H9 (cell line): ENCODE measurements around the gene CALM1. TPM values are rescaled to one million over a fixed set of nuclear protein-coding genes. Genes with fewer than 3 reads are reported as not detected.

Experiments
- DNase-seq: peaks from one replicate; pipeline ENCODE4 v3.0.0-alpha.2; 2017
- H2AFZ ChIP-seq: one replicate; pipeline ENCODE4 v1.6.1; 2013; ENCODE audit warnings: mild to moderate bottlenecking, low read length, control low read depth, moderate library complexity
- H2AK5ac ChIP-seq: 2 replicates; pipeline ENCODE4 v1.6.1; 2013; ENCODE audit warnings: low read length, control low read depth, mixed read lengths; ENCODE audit not compliant: insufficient read length
- H2BK120ac ChIP-seq: one replicate; pipeline ENCODE4 v1.6.1; 2013; ENCODE audit warnings: low read depth, mild to moderate bottlenecking, low read length, control low read depth, inconsistent platforms; ENCODE audit not compliant: poor library complexity, severe bottlenecking
- H2BK12ac ChIP-seq: 2 replicates; pipeline ENCODE4 v1.6.1; 2013; ENCODE audit warnings: low read length, control low read depth, mixed read lengths, low read depth; ENCODE audit not compliant: insufficient read length
- H2BK15ac ChIP-seq: 2 replicates; pipeline ENCODE4 v1.6.1; 2013; ENCODE audit warnings: low read depth, low read length, control low read depth
- H2BK20ac ChIP-seq: one replicate; pipeline ENCODE4 v1.6.1; 2013; ENCODE audit warnings: low read depth, mild to moderate bottlenecking, low read length, control low read depth, inconsistent platforms; ENCODE audit not compliant: poor library complexity, severe bottlenecking
- H2BK5ac ChIP-seq: 2 replicates; pipeline ENCODE4 v1.6.1; 2013; ENCODE audit warnings: low read length, control low read depth, mixed read lengths; ENCODE audit not compliant: insufficient read length
- H3K14ac ChIP-seq: 2 replicates; pipeline ENCODE4 v1.6.1; 2013; ENCODE audit warnings: low read length, control low read depth; ENCODE audit not compliant: insufficient read depth
- H3K18ac ChIP-seq: 2 replicates; pipeline ENCODE4 v1.6.1; 2013; ENCODE audit warnings: low read depth, mild to moderate bottlenecking, mixed read lengths, low read length, control low read depth; ENCODE audit not compliant: insufficient read length
- H3K23ac ChIP-seq: 2 replicates; pipeline ENCODE4 v1.6.1; 2013; ENCODE audit warnings: low read length, control low read depth, mixed read lengths, low read depth; ENCODE audit not compliant: insufficient read length
- H3K23me2 ChIP-seq: 2 replicates; pipeline ENCODE4 v1.6.1; 2013; ENCODE audit warnings: low read depth, mild to moderate bottlenecking, mixed read lengths, low read length, control low read depth; ENCODE audit not compliant: insufficient read length, poor library complexity, severe bottlenecking
- H3K27ac ChIP-seq: 2 replicates; pipeline ENCODE4 v1.5.1; 2013; ENCODE audit warnings: low read length, control low read depth, mixed read lengths, low read depth; ENCODE audit not compliant: insufficient read length
- H3K27me3 ChIP-seq: 2 replicates; pipeline ENCODE4 v1.6.1; 2013; ENCODE audit warnings: low read length, control low read depth, inconsistent platforms; ENCODE audit not compliant: insufficient read depth
- H3K4ac ChIP-seq: 2 replicates; pipeline ENCODE4 v1.6.1; 2013; ENCODE audit warnings: low read depth, mild to moderate bottlenecking, control low read depth, inconsistent platforms, low read length, moderate library complexity
- H3K4me1 ChIP-seq: 2 replicates; pipeline ENCODE4 v1.6.1; 2013; ENCODE audit warnings: low read length, control low read depth, inconsistent platforms; ENCODE audit not compliant: insufficient read depth
- H3K4me2 ChIP-seq: 2 replicates; pipeline ENCODE4 v1.6.1; 2013; ENCODE audit warnings: low read length, control low read depth, mixed read lengths; ENCODE audit not compliant: insufficient read length, insufficient read depth
- H3K56ac ChIP-seq: 2 replicates; pipeline ENCODE4 v1.6.1; 2013; ENCODE audit warnings: low read depth, mild to moderate bottlenecking, mixed read lengths, low read length, control low read depth; ENCODE audit not compliant: insufficient read length
- H3K79me1 ChIP-seq: 2 replicates; pipeline ENCODE4 v1.6.1; 2013; ENCODE audit warnings: low read depth, mild to moderate bottlenecking, moderate library complexity, low read length, control low read depth, inconsistent platforms; ENCODE audit not compliant: insufficient read depth, poor library complexity, severe bottlenecking
- H3K79me2 ChIP-seq: 2 replicates; pipeline ENCODE4 v1.6.1; 2013; ENCODE audit warnings: low read length, control low read depth, inconsistent platforms; ENCODE audit not compliant: insufficient read depth
- H3K9ac ChIP-seq: 2 replicates; pipeline ENCODE4 v1.6.1; 2013; ENCODE audit warnings: low read length, control low read depth, mixed read lengths; ENCODE audit not compliant: insufficient read length; ENCODE audit errors: extremely low read depth
- H3K9me3 ChIP-seq: one replicate; pipeline ENCODE4 v1.6.1; 2013; ENCODE audit warnings: low read depth, low read length, inconsistent platforms; ENCODE audit not compliant: control insufficient read depth
- H3T11ph ChIP-seq: one replicate; pipeline ENCODE4 v1.6.1; 2013; ENCODE audit warnings: mild to moderate bottlenecking, low read length, control low read depth, inconsistent platforms
- H4K20me1 ChIP-seq: one replicate; pipeline ENCODE4 v1.6.1; 2013; ENCODE audit not compliant: control insufficient read depth, insufficient read length, insufficient read depth
- H4K5ac ChIP-seq: 2 replicates; pipeline ENCODE4 v1.6.1; 2013; ENCODE audit warnings: low read depth, mild to moderate bottlenecking, mixed read lengths, low read length, control low read depth; ENCODE audit not compliant: insufficient read length
- H4K8ac ChIP-seq: replicated peaks from 2 replicates; pipeline ENCODE4 v1.6.1; 2013; ENCODE audit warnings: low read length, control low read depth, mixed read lengths, low read depth; ENCODE audit not compliant: insufficient read length
- H4K91ac ChIP-seq: 2 replicates; pipeline ENCODE4 v1.6.1; 2013; ENCODE audit warnings: low read depth, mild to moderate bottlenecking, moderate library complexity, mixed read lengths, low read length, control low read depth; ENCODE audit not compliant: insufficient read length
- H3K27ac Mint-ChIP-seq, 3 experiments: 2 replicates in 2 of 3; 3 replicates in 1 of 3; pipeline ENCODE4 v1.8.0; 2020 to 2021; ENCODE audit warnings: mixed read lengths in 3 of 3, mild to moderate bottlenecking in 1 of 3, moderate library complexity in 1 of 3
- H3K27me3 Mint-ChIP-seq: 2 replicates; pipeline ENCODE4 v1.8.0; 2021; ENCODE audit warnings: low read depth, mild to moderate bottlenecking, moderate library complexity, mixed read lengths
- H3K36me3 Mint-ChIP-seq, 3 experiments: 2 replicates in 2 of 3; 3 replicates in 1 of 3; pipeline ENCODE4 v1.8.0; 2020 to 2021; ENCODE audit warnings: low read depth in 3 of 3, mixed read lengths in 3 of 3; ENCODE audit not compliant: insufficient read depth in 1 of 3
- H3K4me1 Mint-ChIP-seq, 2 experiments: 2 replicates each; pipeline ENCODE4 v1.8.0; 2020; ENCODE audit warnings: mixed read lengths in 2 of 2
- H3K4me3 Mint-ChIP-seq, 2 experiments: 2 replicates in 1 of 2; 3 replicates in 1 of 2; pipeline ENCODE4 v1.8.0; 2020 to 2021; ENCODE audit warnings: mild to moderate bottlenecking in 2 of 2, mixed read lengths in 2 of 2, moderate library complexity in 1 of 2
- H3K9me3 Mint-ChIP-seq, 2 experiments: 2 replicates in 1 of 2; 3 replicates in 1 of 2; pipeline ENCODE4 v1.8.0; 2020; ENCODE audit warnings: mild to moderate bottlenecking in 2 of 2, mixed read lengths in 2 of 2, moderate library complexity in 1 of 2
- WGBS: extraction: QIAGEN DNeasy Blood & Tissue Kit; methylation state at CpG from one replicate; pipeline ENCODE4 v1.1.7; 2013; ENCODE audit warnings: missing lambda C conversion rate, low lambda C conversion rate, mixed read lengths; ENCODE audit not compliant: insufficient read length; ENCODE audit errors: extremely low coverage; 5-methylcytosine and 5-hydroxymethylcytosine counted together
- total RNA-seq: library from RNA; stranded (reverse); gene quantifications from 2 replicates; pipeline ENCODE4 v1.2.1, GENCODE V29; 2021
- TF ChIP-seq, protein P1 (sequence below): fragments of 200-600 bp; sonication (generic); conservative IDR thresholded peaks from 3 replicates; pipeline ENCODE4 v1.8.0; 2021; ENCODE audit warnings: antibody characterized with exemption, mild to moderate bottlenecking

CALM1 gene
- total RNA-seq, 1 experiment from 2014 or later: 354 TPM

GRCh38 chr14:90450667-90451066 lies 53.8 kb downstream of the CALM1 start:
- H3K4me1 Mint-ChIP-seq: peaks cover 10 to 18% of the 10 kb centered on the region in 2 experiments
- no peak overlapping the region for H2BK120ac ChIP-seq
- H3T11ph ChIP-seq: no peak overlapping the region
- H3K27me3 ChIP-seq: no peaks in the 10 kb centered on the region; the same call in 1 of the 2 replicates
- H2BK5ac ChIP-seq: no peak overlapping the region
- no peaks in the 10 kb centered on the region for H4K20me1 ChIP-seq
- no peak overlapping the region for H3K9ac ChIP-seq
- H2BK20ac ChIP-seq: no peak overlapping the region
- no peak overlapping the region for H4K8ac ChIP-seq
- DNase-seq: no peak
- no peak overlapping the region for H2AFZ ChIP-seq
- H3K27ac Mint-ChIP-seq: no peak overlapping the region; a peak in 1 of 7 replicates
- H3K36me3 Mint-ChIP-seq: no peaks in the 10 kb centered on the region
- no peak overlapping the region for H2BK15ac ChIP-seq
- H3K18ac ChIP-seq: no peak overlapping the region
- no peak overlapping the region for H4K91ac ChIP-seq
- WGBS: no CpG with 5 or more reads among the region's 3 CpGs
- H3K27me3 Mint-ChIP-seq: peaks cover 2% of the 10 kb centered on the region
- H2AK5ac ChIP-seq: no peak overlapping the region
- H3K23ac ChIP-seq: no peak overlapping the region
- H3K79me1 ChIP-seq: no peaks in the 10 kb centered on the region
- TF ChIP-seq, protein P1, sequence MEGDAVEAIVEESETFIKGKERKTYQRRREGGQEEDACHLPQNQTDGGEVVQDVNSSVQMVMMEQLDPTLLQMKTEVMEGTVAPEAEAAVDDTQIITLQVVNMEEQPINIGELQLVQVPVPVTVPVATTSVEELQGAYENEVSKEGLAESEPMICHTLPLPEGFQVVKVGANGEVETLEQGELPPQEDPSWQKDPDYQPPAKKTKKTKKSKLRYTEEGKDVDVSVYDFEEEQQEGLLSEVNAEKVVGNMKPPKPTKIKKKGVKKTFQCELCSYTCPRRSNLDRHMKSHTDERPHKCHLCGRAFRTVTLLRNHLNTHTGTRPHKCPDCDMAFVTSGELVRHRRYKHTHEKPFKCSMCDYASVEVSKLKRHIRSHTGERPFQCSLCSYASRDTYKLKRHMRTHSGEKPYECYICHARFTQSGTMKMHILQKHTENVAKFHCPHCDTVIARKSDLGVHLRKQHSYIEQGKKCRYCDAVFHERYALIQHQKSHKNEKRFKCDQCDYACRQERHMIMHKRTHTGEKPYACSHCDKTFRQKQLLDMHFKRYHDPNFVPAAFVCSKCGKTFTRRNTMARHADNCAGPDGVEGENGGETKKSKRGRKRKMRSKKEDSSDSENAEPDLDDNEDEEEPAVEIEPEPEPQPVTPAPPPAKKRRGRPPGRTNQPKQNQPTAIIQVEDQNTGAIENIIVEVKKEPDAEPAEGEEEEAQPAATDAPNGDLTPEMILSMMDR: no peak
- H3K27ac ChIP-seq: no peak overlapping the region
- H4K5ac ChIP-seq: no peak overlapping the region
- H3K9me3 ChIP-seq: no peaks in the 10 kb centered on the region
- H3K4ac ChIP-seq: no peak overlapping the region
- no peak overlapping the region for H3K4me2 ChIP-seq
- no peak overlapping the region for H2BK12ac ChIP-seq
- H3K4me1 ChIP-seq: peaks cover 3% of the 10 kb centered on the region; the same call in 1 of the 2 replicates
- H3K56ac ChIP-seq: no peak overlapping the region
- no peaks in the 10 kb centered on the region for H3K23me2 ChIP-seq
- no peak overlapping the region for H3K4me3 Mint-ChIP-seq
- no peak overlapping the region for H3K14ac ChIP-seq
- H3K79me2 ChIP-seq: no peaks in the 10 kb centered on the region
- peaks cover 0 to 4% of the 10 kb centered on the region in 2 experiments; a peak in 4 of 5 replicates for H3K9me3 Mint-ChIP-seq
